Upper lobe of right lung (tissue), 1 donor: Measurements from ENCODE around the gene CHIT1. TPM values are rescaled to one million over a fixed set of nuclear protein-coding genes. Genes with fewer than 3 reads are reported as not detected.
A peak's percentile ranks its signal among the peaks of the same experiment; 100 is the strongest.

Experiments used
- ATAC-seq: fragments of 200-7000 bp; cut with Tn5 transposase; one replicate; pipeline ENCODE4 v1.9.1; 2020; ENCODE audit warnings: mild to moderate bottlenecking, moderate library complexity
- DNase-seq: peaks from one replicate; pipeline ENCODE4 v3.0.0-alpha.2; 2020
- H3K27ac ChIP-seq: fragments of 200-600 bp; one replicate; pipeline ENCODE4 v1.8.0; 2022
- H3K27me3 ChIP-seq: fragments of 200-600 bp; one replicate; pipeline ENCODE4 v1.8.0; 2022; ENCODE audit warnings: mild to moderate bottlenecking
- H3K36me3 ChIP-seq: fragments of 200-600 bp; one replicate; pipeline ENCODE4 v1.8.0; 2022
- H3K4me1 ChIP-seq: fragments of 200-600 bp; one replicate; pipeline ENCODE4 v1.8.0; 2022
- H3K4me3 ChIP-seq: fragments of 200-600 bp; one replicate; pipeline ENCODE4 v1.8.0; 2022; ENCODE audit warnings: mild to moderate bottlenecking
- H3K9me3 ChIP-seq: fragments of 200-600 bp; one replicate; pipeline ENCODE4 v1.8.0; 2022
- intact Hi-C: fragments of 100-400 bp; cut with DNase I; formaldehyde crosslinking; loops from one replicate; pipeline ENCODE4 v1.11.0; 2022
- total RNA-seq: library from RNA; stranded (reverse); fragmentation: NEBNext Ultra II Directional; extraction: Animal tissue kit (Norgen Biotek cat#: 25700); gene quantifications from one replicate; pipeline ENCODE4 v1.2.1, GENCODE V29; 2021
- TF ChIP-seq, protein P1 (sequence below): fragments of 200-600 bp; IDR thresholded peaks from one replicate; pipeline ENCODE4 v1.8.0; 2022; ENCODE audit warnings: antibody characterized with exemption
- donor health status: DM: no; HTN: yes; CAD: no; lungs with severe emphysema.

CHIT1 gene
- total RNA-seq, 1 donor from 2014 or later: 751 TPM

DNA sequence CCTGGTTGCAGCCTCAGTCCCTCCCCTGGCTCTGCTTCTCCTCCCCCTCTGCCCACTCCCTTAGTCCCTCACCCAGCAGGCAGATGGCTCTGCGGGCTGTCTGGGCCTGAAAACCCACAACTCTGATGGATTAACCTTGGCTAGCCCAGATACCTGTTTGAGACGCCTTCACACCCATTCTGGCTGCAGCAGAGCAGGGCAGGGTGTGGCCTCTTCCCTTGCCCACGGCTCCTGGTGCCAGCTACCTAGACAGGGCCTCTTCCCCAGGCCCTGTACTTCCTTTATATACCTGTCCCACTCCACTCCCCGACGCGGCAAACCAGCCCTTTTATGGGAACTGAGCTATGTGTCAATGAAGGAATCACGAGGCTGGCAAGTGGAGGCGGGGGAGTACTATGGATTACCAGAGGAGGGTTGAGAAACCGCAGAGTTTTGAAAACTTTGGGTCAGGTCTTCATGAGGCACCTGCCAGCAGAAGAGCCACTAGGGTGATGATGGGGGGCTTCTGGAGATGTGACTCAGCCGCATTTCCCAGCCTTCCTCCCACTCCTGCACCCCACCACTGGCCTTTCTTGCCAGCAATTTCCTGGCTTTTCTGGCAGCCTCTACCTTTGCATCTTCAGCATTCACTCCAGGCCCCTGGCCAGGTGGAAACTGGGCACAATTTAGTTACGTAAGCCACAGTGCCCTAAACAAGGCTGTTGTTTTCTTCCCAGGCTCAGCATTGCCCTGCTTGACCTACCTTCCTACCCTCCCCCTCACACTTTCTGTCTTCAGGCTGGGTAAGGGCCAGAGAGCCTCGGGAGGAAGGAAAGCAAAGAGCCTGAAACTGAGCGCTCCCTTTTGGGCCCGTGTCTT lies 42.8 kb downstream of the CHIT1 start, which contains the start of gene CHI3L1:
Gene CHI3L1, minus strand, starts transcription at position 259 of the 858 bp plus-strand sequence. Its CDS starts 81 bp downstream, at position 178.
- no peaks in the 10 kb centered on the region for H3K27me3 ChIP-seq
- H3K36me3 ChIP-seq: no peaks in the 10 kb centered on the region
- no peaks in the 10 kb centered on the region for H3K9me3 ChIP-seq
- DNase-seq (peak; percentile 85), ATAC-seq (peak; percentile 82)
- no peak within 1 kb of the TSS for H3K4me3 ChIP-seq
- intact Hi-C loops: no loop called here
- H3K27ac ChIP-seq: peak within 1 kb of the TSS; percentile 55
- peaks cover 6% of the 10 kb centered on the region for H3K4me1 ChIP-seq
- TF ChIP-seq, protein P1, sequence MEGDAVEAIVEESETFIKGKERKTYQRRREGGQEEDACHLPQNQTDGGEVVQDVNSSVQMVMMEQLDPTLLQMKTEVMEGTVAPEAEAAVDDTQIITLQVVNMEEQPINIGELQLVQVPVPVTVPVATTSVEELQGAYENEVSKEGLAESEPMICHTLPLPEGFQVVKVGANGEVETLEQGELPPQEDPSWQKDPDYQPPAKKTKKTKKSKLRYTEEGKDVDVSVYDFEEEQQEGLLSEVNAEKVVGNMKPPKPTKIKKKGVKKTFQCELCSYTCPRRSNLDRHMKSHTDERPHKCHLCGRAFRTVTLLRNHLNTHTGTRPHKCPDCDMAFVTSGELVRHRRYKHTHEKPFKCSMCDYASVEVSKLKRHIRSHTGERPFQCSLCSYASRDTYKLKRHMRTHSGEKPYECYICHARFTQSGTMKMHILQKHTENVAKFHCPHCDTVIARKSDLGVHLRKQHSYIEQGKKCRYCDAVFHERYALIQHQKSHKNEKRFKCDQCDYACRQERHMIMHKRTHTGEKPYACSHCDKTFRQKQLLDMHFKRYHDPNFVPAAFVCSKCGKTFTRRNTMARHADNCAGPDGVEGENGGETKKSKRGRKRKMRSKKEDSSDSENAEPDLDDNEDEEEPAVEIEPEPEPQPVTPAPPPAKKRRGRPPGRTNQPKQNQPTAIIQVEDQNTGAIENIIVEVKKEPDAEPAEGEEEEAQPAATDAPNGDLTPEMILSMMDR: no peak

DNA sequence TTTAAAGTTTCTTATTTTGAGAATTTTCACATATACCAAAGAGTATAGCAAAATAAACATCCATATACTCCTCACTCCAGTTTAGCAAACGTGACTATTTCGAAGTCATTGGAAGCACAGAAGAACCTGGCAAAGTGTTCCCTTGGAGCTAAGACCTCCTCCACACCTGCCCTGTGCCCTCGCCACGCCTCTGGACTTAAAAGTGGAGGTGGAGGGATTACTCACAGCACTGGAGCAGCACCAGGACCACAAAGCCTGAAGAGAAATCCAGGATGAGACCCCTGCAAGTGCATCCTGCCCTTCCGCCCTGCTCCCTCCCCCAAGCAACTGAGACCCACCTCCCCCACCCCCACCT lies 43.4 kb downstream of the CHIT1 start:
- intact Hi-C loops: no loop called here
- Histone ChIP-seq H3K27ac (peak overlapping the region; percentile 40), H3K36me3 (no peaks in the 10 kb centered on the region), H3K4me3 (no peak overlapping the region), H3K4me1 (peaks cover 6% of the 10 kb centered on the region), H3K27me3 (no peaks in the 10 kb centered on the region), H3K9me3 (no peaks in the 10 kb centered on the region)
- TF ChIP-seq, protein P1: no peak
- DNase-seq (peak; percentile 57), ATAC-seq (no peak)

DNA sequence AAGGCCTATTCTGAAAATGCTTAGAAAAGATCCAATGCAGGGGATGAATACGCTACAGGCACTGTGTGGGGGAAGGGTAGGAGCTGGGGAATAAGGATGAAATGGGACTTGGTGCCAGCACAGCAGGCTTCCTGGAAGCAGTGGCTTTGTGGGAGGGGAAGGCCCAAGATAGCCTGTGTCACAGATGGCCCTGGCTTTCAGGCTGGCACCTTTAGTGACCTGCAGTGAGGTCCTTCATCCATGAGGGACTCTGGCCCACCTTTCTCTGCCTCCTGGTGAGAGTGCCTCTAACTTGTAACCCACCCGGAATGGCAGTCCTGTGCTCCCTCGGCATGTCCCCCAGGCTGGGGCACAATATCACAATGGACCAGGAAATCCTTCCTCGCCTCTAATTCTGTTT lies 43.9 kb downstream of the CHIT1 start:
- TF ChIP-seq, protein P1: no peak
- DNase-seq (peak; percentile 40), ATAC-seq (no peak)

DNA sequence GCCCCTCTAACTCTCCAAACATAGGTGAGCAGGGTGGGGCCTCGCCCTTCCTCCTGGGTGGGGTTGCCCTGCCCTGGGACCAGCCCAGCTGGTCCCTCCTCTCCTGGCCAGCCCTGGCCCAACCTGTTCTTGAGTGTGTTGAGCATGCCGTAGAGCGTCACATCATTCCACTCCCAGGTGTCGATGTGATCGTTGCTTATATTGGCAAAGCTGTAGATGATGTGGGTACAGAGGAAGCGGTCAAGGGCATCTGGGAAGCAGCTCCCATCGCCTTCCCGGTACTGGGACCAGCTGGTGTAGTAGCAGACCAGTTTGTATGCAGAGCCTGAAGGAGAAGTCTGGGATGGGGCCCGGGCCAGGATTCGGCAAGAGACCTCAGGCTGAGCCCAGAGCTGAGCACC lies 44.4 kb downstream of the CHIT1 start:
- ATAC-seq: no peak
- Histone ChIP-seq H3K36me3 (no peaks in the 10 kb centered on the region), H3K27me3 (no peaks in the 10 kb centered on the region), H3K4me3 (no peak overlapping the region), H3K9me3 (no peaks in the 10 kb centered on the region), H3K4me1 (peaks cover 6% of the 10 kb centered on the region), H3K27ac (no peak overlapping the region)
- TF ChIP-seq, protein P1: no peak
- DNase-seq: peak; percentile 57
- intact Hi-C loops: no loop called here

More for the DNA sequence above, 43.9 kb downstream of the CHIT1 start:
- H3K4me3 ChIP-seq: no peak overlapping the region
- no peaks in the 10 kb centered on the region for H3K27me3 ChIP-seq
- intact Hi-C loops: no loop called here
- no peaks in the 10 kb centered on the region for H3K9me3 ChIP-seq
- no peaks in the 10 kb centered on the region for H3K36me3 ChIP-seq
- H3K4me1 ChIP-seq: peaks cover 6% of the 10 kb centered on the region
- no peak overlapping the region for H3K27ac ChIP-seq

DNA sequence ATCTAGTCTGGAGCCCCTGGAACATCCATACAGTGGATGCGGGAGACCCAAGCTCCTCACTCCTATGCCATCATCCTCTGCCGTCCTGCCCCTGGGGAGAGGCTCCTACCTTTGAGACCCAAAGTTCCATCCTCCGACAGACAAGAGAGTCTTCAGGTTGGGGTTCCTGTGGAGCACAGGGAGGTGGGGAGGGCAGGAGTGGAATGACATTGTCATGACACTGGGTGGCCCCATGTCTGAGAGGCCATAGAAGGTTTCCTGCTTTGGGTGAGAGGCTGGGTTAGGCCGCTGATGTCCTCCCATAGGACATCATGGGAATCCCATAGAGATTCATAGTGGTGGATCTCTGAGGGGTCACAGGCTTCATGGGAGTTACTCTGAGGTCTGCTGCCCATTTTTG lies 45.0 kb downstream of the CHIT1 start:
- no peaks in the 10 kb centered on the region for H3K36me3 ChIP-seq
- H3K4me1 ChIP-seq: peaks cover 6% of the 10 kb centered on the region
- peak; percentile 21 for DNase-seq
- intact Hi-C loops: no loop called here
- H3K27ac ChIP-seq: no peak overlapping the region
- no peak overlapping the region for H3K4me3 ChIP-seq
- TF ChIP-seq, protein P1: no peak
- no peaks in the 10 kb centered on the region for H3K9me3 ChIP-seq
- H3K27me3 ChIP-seq: no peaks in the 10 kb centered on the region
- ATAC-seq: no peak
